ENCODE results near the gene CNTN4. TPM values are rescaled to one million over a fixed set of nuclear protein-coding genes. Genes with fewer than 3 reads are reported as not detected.

The CNTN4 gene
- total RNA-seq, 2 experiments from 2014 or later = not detected

DNA sequence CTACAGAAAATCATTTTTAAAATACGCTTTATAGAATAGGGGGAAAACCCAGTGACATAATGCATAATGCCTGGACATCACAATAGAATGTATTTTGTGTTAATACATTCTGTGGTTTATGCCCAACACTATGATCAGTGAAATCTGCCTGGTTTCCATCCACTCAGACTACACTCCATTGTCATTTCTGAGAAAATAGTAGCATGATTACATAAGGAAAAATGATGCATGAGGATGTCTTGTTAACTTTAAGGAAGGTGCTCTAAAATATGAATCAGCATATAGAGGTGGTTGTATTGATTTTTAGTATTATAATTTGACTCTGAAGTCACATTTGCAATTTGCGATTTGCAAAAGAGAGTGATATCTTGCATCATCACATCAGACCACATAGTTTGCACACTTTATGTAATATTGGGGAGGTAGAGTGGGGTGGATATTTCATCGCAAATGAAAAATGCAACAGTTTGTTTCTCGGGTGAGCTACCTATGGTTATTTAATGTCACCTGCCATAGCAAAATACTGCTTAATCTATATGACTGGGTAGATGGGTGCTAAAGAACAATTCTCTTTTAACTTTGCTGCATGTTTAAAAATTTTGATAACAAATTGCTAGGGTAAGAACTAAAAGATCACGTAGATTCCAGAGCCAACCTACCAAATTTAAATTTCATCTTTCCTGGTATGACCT lies 607.6 kb downstream of the CNTN4 start:
- Mint-ChIP-seq H3K36me3 (ENCODE audit: low read depth) (no peaks in the 10 kb centered on the region), H3K27ac (no peak overlapping the region), H3K27me3 (peaks cover under 1% of the 10 kb centered on the region), H3K4me3 (no peak overlapping the region), H3K9me3 (no peaks in the 10 kb centered on the region), H3K4me1 (ENCODE audit: low read depth) (no peaks in the 10 kb centered on the region)
- TF ChIP-seq, protein P1, sequence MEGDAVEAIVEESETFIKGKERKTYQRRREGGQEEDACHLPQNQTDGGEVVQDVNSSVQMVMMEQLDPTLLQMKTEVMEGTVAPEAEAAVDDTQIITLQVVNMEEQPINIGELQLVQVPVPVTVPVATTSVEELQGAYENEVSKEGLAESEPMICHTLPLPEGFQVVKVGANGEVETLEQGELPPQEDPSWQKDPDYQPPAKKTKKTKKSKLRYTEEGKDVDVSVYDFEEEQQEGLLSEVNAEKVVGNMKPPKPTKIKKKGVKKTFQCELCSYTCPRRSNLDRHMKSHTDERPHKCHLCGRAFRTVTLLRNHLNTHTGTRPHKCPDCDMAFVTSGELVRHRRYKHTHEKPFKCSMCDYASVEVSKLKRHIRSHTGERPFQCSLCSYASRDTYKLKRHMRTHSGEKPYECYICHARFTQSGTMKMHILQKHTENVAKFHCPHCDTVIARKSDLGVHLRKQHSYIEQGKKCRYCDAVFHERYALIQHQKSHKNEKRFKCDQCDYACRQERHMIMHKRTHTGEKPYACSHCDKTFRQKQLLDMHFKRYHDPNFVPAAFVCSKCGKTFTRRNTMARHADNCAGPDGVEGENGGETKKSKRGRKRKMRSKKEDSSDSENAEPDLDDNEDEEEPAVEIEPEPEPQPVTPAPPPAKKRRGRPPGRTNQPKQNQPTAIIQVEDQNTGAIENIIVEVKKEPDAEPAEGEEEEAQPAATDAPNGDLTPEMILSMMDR (IDR thresholded peaks at IDR 0.05) = no peak
- ATAC-seq = peak; percentile 24
- DNase-seq = no peak
- intact Hi-C loops (cut with micrococcal nuclease) = no loop called here
- ChIA-PET CTCF (no interaction called here), POLR2A (no interaction called here)

DNA sequence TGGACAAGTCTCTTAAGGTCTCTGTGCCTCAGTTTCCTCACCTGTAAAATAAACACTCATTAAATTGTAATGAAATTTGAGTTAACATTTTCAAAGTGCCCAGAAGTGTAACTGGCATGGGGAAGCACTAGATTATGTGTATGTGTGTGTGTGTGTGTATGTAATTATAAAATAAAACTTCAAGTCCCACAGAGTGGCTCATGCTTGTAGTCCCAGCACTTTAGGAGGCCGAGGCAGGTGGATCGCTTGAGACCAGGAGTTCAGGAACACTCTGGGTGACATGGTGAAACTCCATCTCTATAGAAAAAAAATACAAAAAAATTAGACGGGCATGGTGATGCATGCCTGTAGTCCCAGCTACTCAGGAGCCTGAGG lies 608.2 kb downstream of the CNTN4 start:
- Mint-ChIP-seq H3K27me3 (no peaks in the 10 kb centered on the region), H3K9me3 (no peaks in the 10 kb centered on the region), H3K27ac (no peak overlapping the region), H3K4me3 (no peak overlapping the region), H3K4me1 (ENCODE audit: low read depth) (no peaks in the 10 kb centered on the region), H3K36me3 (ENCODE audit: low read depth) (no peaks in the 10 kb centered on the region)
- DNase-seq = no peak
- ATAC-seq = no peak
- intact Hi-C loops (cut with micrococcal nuclease) = no loop called here
- TF ChIP-seq, protein P1 (IDR thresholded peaks at IDR 0.05) = no peak
- POLR2A ChIA-PET = no interaction called here
- CTCF ChIA-PET = no interaction called here

DNA sequence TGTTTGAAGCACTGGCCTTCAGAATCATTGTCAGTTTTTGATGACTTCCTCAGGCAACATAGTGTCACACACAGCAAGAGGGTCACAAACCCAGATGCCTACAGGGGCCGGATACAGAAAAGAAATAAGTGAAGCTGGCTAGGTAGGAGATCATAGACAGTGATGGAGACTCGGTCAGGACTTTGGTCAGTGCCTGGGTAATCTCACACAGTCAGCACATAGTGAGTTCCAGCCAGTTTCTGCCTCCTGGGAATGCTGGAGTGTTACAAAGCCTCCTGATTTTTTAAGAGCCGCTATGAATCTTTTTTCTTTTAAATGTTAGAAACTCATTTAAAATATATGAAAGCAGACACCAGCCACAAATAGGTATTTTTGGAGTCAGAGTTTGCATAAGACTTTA lies 612.4 kb downstream of the CNTN4 start:
- Mint-ChIP-seq H3K4me3 (no peak overlapping the region), H3K27me3 (no peaks in the 10 kb centered on the region), H3K4me1 (ENCODE audit: low read depth) (no peaks in the 10 kb centered on the region), H3K36me3 (ENCODE audit: low read depth) (no peaks in the 10 kb centered on the region), H3K27ac (no peak overlapping the region), H3K9me3 (no peaks in the 10 kb centered on the region)
- ChIA-PET CTCF (no interaction called here), POLR2A (no interaction called here)
- no peak for DNase-seq
- intact Hi-C loops (cut with micrococcal nuclease) = no loop called here
- ATAC-seq = no peak
- TF ChIP-seq, protein P1 (IDR thresholded peaks at IDR 0.05) = no peak

DNA sequence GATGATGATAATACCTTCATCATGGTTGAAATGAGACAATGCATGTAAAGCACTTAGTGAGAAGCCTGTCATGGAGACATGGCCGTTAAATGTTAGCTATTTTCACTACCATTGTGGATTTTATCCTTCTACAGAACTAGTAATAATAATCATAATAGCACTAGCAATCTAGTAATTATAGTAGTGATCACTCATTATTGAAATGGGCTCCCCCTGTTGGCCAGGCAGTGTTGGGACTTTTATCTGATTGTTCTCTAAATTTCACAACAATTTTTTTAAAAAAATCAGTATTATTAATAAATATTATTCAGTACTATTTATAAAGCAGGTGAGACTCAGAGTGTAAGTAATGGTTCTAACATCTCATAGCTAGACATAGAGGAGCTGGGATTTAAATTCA lies 615.3 kb downstream of the CNTN4 start:
- POLR2A ChIA-PET = no interaction called here
- intact Hi-C loops (cut with micrococcal nuclease) = no loop called here

DNA sequence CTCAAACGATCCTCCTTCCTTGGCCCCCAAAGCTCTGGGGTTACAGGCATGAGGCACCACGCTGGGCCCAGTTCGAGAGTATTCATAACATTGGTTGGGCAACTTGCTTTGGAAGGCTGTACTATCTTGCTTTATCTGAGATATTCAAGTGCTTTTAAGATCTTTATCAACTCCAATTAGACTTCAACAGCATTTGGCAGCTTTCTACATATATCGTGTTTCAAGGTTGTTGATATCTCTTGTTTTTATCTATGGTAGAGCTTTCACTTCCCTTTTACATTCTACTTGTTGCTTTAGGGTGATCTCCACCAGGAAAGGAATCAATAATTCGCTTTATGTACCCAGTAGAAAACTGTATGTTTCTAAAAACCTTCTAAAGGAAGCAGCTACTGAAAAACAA lies 616.2 kb downstream of the CNTN4 start:
- no peak for ATAC-seq
- no peaks in the 10 kb centered on the region for H3K9me3 Mint-ChIP-seq

More for the DNA sequence above, 615.3 kb downstream of the CNTN4 start:
- Mint-ChIP-seq H3K9me3 (no peaks in the 10 kb centered on the region), H3K27ac (no peak overlapping the region), H3K27me3 (no peaks in the 10 kb centered on the region), H3K4me1 (ENCODE audit: low read depth) (no peaks in the 10 kb centered on the region), H3K36me3 (ENCODE audit: low read depth) (no peaks in the 10 kb centered on the region), H3K4me3 (no peak overlapping the region)
- ATAC-seq = no peak
- DNase-seq = peak; percentile 15
- CTCF ChIA-PET = interaction anchor here (1.3 kb wide), 1 partner anchor 23 kb away, joined by 4 read pairs; no protein-coding TSS in a partner anchor
- TF ChIP-seq, protein P1 (IDR thresholded peaks at IDR 0.05) = peak; percentile 45

More for the DNA sequence above, 616.2 kb downstream of the CNTN4 start:
- H3K4me1 Mint-ChIP-seq (ENCODE audit: low read depth) = no peaks in the 10 kb centered on the region
- no peaks in the 10 kb centered on the region for H3K36me3 Mint-ChIP-seq (ENCODE audit: low read depth)
- H3K27ac Mint-ChIP-seq = no peak overlapping the region
- intact Hi-C loops (cut with micrococcal nuclease) = no loop called here
- DNase-seq = no peak
- H3K4me3 Mint-ChIP-seq = no peak overlapping the region
- CTCF ChIA-PET = interaction anchor here (1.1 to 1.3 kb wide), 2 partner anchors 11 to 22 kb away, joined by 4 read pairs; no protein-coding TSS in a partner anchor
- H3K27me3 Mint-ChIP-seq = no peaks in the 10 kb centered on the region
- TF ChIP-seq, protein P1 (IDR thresholded peaks at IDR 0.05) = no peak
- POLR2A ChIA-PET = no interaction called here
